Skeletal muscle satellite cell (primary cell): Measurements from ENCODE around the gene ZNF519.
"Not testable (repeated sequence)": the region's sequence is repeated elsewhere in the genome, so short reads cannot be mapped to it uniquely, and the experiment has no call there.

Source experiments
- H3K27me3 ChIP-seq: 2 replicates; pipeline ENCODE4 v1.7.0; 2013; ENCODE audit warnings: low read length; ENCODE audit not compliant: control insufficient read depth, insufficient read depth
- H3K36me3 ChIP-seq: 2 replicates; pipeline ENCODE4 v1.7.0; 2013; ENCODE audit warnings: mild to moderate bottlenecking, control low read depth, low read length; ENCODE audit not compliant: insufficient read depth
- H3K4me1 ChIP-seq: 2 replicates; pipeline ENCODE4 v1.7.0; 2013; ENCODE audit warnings: low read length; ENCODE audit not compliant: control insufficient read depth, insufficient read depth
- H3K4me2 ChIP-seq: 2 replicates; pipeline ENCODE4 v1.7.0; 2013; ENCODE audit warnings: mild to moderate bottlenecking, low read length
- H3K4me3 ChIP-seq: 2 replicates; pipeline ENCODE4 v1.7.0; 2013; ENCODE audit warnings: low read length
- H3K9ac ChIP-seq: 2 replicates; pipeline ENCODE4 v1.7.0; 2013; ENCODE audit warnings: mild to moderate bottlenecking, low read depth, low read length, moderate library complexity
- H3K9me3 ChIP-seq: replicated peaks from 2 replicates; pipeline ENCODE4 v1.7.0; 2013; ENCODE audit warnings: mild to moderate bottlenecking, control low read depth, low read length

Gene ZNF519

GRCh38 chr18:14143871-14144627, 11.8 kb upstream of the ZNF519 start:
- not testable (repeated sequence) for H3K27me3 ChIP-seq, H3K9me3 ChIP-seq, H3K9ac ChIP-seq, H3K4me1 ChIP-seq, H3K36me3 ChIP-seq, H3K4me3 ChIP-seq, H3K4me2 ChIP-seq

DNA sequence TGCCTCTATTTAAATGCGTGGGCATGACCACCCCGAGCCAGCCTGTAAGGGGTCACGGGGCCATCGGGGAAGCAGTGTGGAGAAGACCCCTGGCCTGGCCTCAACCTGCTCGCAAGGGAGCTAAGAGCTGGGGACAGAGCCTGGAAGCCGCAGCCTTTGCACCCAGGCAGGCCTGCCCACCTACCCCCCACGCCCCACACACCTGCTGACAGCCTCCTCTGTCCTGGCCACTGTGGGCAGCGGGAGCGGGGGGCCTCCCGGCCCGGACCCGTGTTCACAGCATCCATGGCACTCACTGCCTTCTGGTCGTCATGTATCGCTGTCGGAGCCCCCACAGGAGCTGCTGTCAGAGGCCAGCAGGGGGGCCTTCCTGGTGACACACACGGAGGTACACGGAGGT, 11.2 kb upstream of the ZNF519 start:
- H3K9me3 ChIP-seq, H3K9ac ChIP-seq, H3K4me3 ChIP-seq, H3K36me3 ChIP-seq, H3K27me3 ChIP-seq, H3K4me2 ChIP-seq, H3K4me1 ChIP-seq: not testable (repeated sequence)

GRCh38 chr18:14142177-14142576, 9.9 kb upstream of the ZNF519 start:
- not testable (repeated sequence) for H3K4me2 ChIP-seq, H3K9ac ChIP-seq, H3K36me3 ChIP-seq, H3K9me3 ChIP-seq, H3K4me3 ChIP-seq, H3K4me1 ChIP-seq, H3K27me3 ChIP-seq

DNA sequence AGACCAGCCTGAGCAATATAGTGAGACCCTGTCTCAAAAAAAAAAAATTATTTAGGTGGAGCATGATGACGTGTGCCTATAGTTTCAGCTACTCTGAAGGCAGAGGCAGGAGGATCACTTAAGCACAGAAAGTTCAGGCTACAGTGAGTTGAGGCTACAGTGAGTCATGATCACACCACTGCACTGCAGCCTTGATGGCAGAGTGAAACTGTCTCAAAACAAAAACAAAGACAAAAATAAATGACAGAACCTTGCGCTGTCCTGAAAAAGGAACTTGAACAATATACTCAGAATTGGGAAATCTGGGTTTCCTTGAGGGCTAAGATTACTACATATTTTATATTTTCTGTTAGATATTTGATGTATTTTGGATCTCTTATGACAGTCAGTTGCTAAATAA, 7.3 kb upstream of the ZNF519 start:
- not testable (repeated sequence) for H3K9me3 ChIP-seq, H3K27me3 ChIP-seq, H3K36me3 ChIP-seq, H3K4me3 ChIP-seq, H3K4me1 ChIP-seq, H3K4me2 ChIP-seq, H3K9ac ChIP-seq

GRCh38 chr18:14137971-14138370, 5.7 kb upstream of the ZNF519 start:
- H3K4me1 ChIP-seq, H3K36me3 ChIP-seq, H3K27me3 ChIP-seq, H3K4me2 ChIP-seq, H3K4me3 ChIP-seq, H3K9me3 ChIP-seq, H3K9ac ChIP-seq: not testable (repeated sequence)

- H3K4me1 ChIP-seq: not testable (repeated sequence)
- H3K9ac ChIP-seq: peak overlapping the region; percentile 81
These were observed 452 bp downstream of the ZNF519 start for GRCh38 chr18:14131696-14132270.

GRCh38 chr18:14130804-14131203, 1.4 kb downstream of the ZNF519 start:
- not testable (repeated sequence) for H3K4me1 ChIP-seq, H3K36me3 ChIP-seq, H3K9me3 ChIP-seq, H3K27me3 ChIP-seq, H3K4me3 ChIP-seq
- H3K4me2 ChIP-seq: peak overlapping the region; percentile 82
- peak overlapping the region; percentile 81 for H3K9ac ChIP-seq

More at GRCh38 chr18:14131696-14132270, 452 bp downstream of the ZNF519 start:
- not testable (repeated sequence) for H3K27me3 ChIP-seq, H3K9me3 ChIP-seq, H3K36me3 ChIP-seq
- Histone ChIP-seq H3K4me3 (peak overlapping the region; percentile 89), H3K4me2 (peak overlapping the region; percentile 82)

DNA sequence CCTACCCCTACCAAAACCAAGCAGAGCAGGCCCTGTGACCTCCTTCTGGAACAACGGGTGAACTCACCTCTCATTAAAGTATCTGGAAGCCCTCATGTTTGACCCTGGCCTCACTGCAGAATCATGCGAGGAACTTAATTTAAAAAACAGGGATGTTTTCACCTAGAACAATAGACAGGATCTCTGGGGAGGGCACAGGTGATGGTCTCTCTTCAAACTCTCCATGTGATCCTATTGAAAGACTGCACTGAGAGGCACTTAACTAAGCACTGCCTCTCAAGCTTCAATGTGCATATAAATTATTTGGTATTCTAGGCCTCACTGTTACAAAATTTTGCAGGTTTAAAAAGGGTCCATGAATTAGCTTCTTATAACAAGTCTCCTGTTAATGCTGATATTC, 7.5 kb downstream of the ZNF519 start:
- H3K9me3 ChIP-seq: no peaks in the 10 kb centered on the region
- H3K4me1 ChIP-seq: no peaks in the 10 kb centered on the region
- H3K36me3 ChIP-seq: no peaks in the 10 kb centered on the region
- no peak overlapping the region for H3K9ac ChIP-seq
- H3K27me3 ChIP-seq: no peaks in the 10 kb centered on the region
- H3K4me2 ChIP-seq: no peak overlapping the region
- no peak overlapping the region for H3K4me3 ChIP-seq

DNA sequence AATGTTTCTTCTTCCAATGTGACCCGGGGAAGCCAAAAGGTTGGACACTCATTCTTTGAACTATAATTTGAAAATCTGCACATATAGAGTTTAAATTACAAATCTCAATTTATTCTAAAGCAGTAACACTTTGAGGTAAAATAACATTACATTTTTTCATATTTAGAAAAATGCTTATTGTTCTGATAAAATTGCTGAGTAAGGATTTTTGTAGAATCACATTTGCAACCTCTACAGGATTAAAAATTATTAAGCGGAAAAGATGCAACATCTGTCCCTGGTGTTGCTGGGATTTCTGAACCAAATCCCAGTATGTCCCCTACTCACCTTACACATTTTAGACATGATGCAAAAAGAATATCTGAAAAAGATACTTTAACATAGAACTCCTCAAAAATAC, 10.1 kb downstream of the ZNF519 start:
- H3K4me1 ChIP-seq: no peaks in the 10 kb centered on the region
- H3K9me3 ChIP-seq: no peaks in the 10 kb centered on the region
- no peaks in the 10 kb centered on the region for H3K36me3 ChIP-seq
- no peaks in the 10 kb centered on the region for H3K27me3 ChIP-seq
- no peak overlapping the region for H3K4me2 ChIP-seq
- H3K9ac ChIP-seq: no peak overlapping the region
- no peak overlapping the region for H3K4me3 ChIP-seq

GRCh38 chr18:14120926-14121325, 11.3 kb downstream of the ZNF519 start:
- no peak overlapping the region for H3K4me3 ChIP-seq
- H3K36me3 ChIP-seq: no peaks in the 10 kb centered on the region
- no peak overlapping the region for H3K9ac ChIP-seq
- H3K27me3 ChIP-seq: no peaks in the 10 kb centered on the region
- H3K9me3 ChIP-seq: no peaks in the 10 kb centered on the region
- H3K4me2 ChIP-seq: no peak overlapping the region
- no peaks in the 10 kb centered on the region for H3K4me1 ChIP-seq

DNA sequence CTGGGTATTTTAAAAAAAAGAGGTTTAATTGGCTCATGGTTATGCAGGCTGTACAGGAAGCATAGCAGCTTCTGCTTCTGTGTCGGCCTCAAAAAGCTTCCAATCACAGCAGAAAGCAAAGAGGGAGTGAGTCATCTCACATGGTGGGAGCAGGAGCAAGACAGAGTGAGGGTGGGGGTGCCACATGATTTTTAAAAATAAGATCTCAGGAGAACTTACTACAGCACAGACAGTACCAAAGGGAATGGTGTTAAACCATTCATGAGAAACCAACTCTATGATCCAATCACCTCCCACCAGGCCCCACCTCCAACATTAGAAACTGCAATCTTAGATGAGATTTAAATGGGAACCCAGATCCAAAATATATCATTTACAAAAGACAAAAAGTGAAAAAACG, 14.6 kb downstream of the ZNF519 start:
- no peaks in the 10 kb centered on the region for H3K36me3 ChIP-seq
- no peaks in the 10 kb centered on the region for H3K4me1 ChIP-seq
- H3K4me3 ChIP-seq: no peak overlapping the region
- H3K4me2 ChIP-seq: no peak overlapping the region
- no peaks in the 10 kb centered on the region for H3K27me3 ChIP-seq
- H3K9me3 ChIP-seq: no peaks in the 10 kb centered on the region
- H3K9ac ChIP-seq: no peak overlapping the region

- H3K36me3 ChIP-seq: no peaks in the 10 kb centered on the region
- peaks cover 7% of the 10 kb centered on the region for H3K9me3 ChIP-seq
- no peak overlapping the region for H3K4me2 ChIP-seq
- no peaks in the 10 kb centered on the region for H3K27me3 ChIP-seq
- no peaks in the 10 kb centered on the region for H3K4me1 ChIP-seq
- H3K4me3 ChIP-seq: no peak overlapping the region
- H3K9ac ChIP-seq: no peak overlapping the region
These were observed 25.3 kb downstream of the ZNF519 start for GRCh38 chr18:14106906-14107305.
